ENCODE results near the gene LRP1.

Gene LRP1

GRCh38 chr12:57194253-57194652 lies 66.0 kb downstream of the LRP1 start:
- DNase-seq (ENCODE audit: low spot score): no peak

- DNase-seq (ENCODE audit: low spot score): no peak
These were observed 66.9 kb downstream of the LRP1 start for GRCh38 chr12:57195186-57195585.

GRCh38 chr12:57195611-57196371 lies 67.5 kb downstream of the LRP1 start:
- no peak for DNase-seq (ENCODE audit: low spot score)

GRCh38 chr12:57196439-57196838 lies 68.2 kb downstream of the LRP1 start:
- no peak for DNase-seq (ENCODE audit: low spot score)

- no peak for DNase-seq (ENCODE audit: low spot score)
These were observed 68.7 kb downstream of the LRP1 start for GRCh38 chr12:57196956-57197355.

GRCh38 chr12:57198329-57198728 lies 70.0 kb downstream of the LRP1 start:
- DNase-seq (ENCODE audit: low spot score): no peak

- DNase-seq (ENCODE audit: low spot score): no peak
These were observed 70.9 kb downstream of the LRP1 start for GRCh38 chr12:57199191-57199590.

- DNase-seq (ENCODE audit: low spot score): no peak
These were observed 72.2 kb downstream of the LRP1 start for GRCh38 chr12:57200497-57200896.

- DNase-seq (ENCODE audit: low spot score): no peak
These were observed 72.9 kb downstream of the LRP1 start for GRCh38 chr12:57201219-57201618.

GRCh38 chr12:57201631-57202030 lies 73.3 kb downstream of the LRP1 start:
- DNase-seq (ENCODE audit: low spot score): no peak

GRCh38 chr12:57202321-57202720 lies 74.0 kb downstream of the LRP1 start:
- DNase-seq (ENCODE audit: low spot score): no peak

- no peak for DNase-seq (ENCODE audit: low spot score)
These were observed 74.9 kb downstream of the LRP1 start for GRCh38 chr12:57203201-57203600.

- no peak for DNase-seq (ENCODE audit: low spot score)
These were observed 75.5 kb downstream of the LRP1 start for GRCh38 chr12:57203791-57204190.

GRCh38 chr12:57204454-57204853 lies 76.2 kb downstream of the LRP1 start:
- DNase-seq (ENCODE audit: low spot score): no peak

- DNase-seq (ENCODE audit: low spot score): no peak
These were observed 76.9 kb downstream of the LRP1 start for GRCh38 chr12:57205186-57205585.

GRCh38 chr12:57205931-57206330 lies 77.6 kb downstream of the LRP1 start:
- no peak for DNase-seq (ENCODE audit: low spot score)

GRCh38 chr12:57207731-57208630 lies 79.7 kb downstream of the LRP1 start:
- no peak for DNase-seq (ENCODE audit: low spot score)

GRCh38 chr12:57208631-57209282 lies 80.5 kb downstream of the LRP1 start:
- no peak for DNase-seq (ENCODE audit: low spot score)

GRCh38 chr12:57209916-57210315 lies 81.6 kb downstream of the LRP1 start:
- DNase-seq (ENCODE audit: low spot score): no peak

GRCh38 chr12:57210461-57210860 lies 82.2 kb downstream of the LRP1 start:
- no peak for DNase-seq (ENCODE audit: low spot score)

- no peak for DNase-seq (ENCODE audit: low spot score)
These were observed 82.8 kb downstream of the LRP1 start for GRCh38 chr12:57210926-57211692.

All from COLO829 (cell line).